Kidney epithelial cell (primary cell): ENCODE data around the gene PHF20. TPM values are rescaled to one million over a fixed set of nuclear protein-coding genes. Genes with fewer than 3 reads are reported as not detected.
"Not testable (repeated sequence)": the region's sequence is repeated elsewhere in the genome, so short reads cannot be mapped to it uniquely, and the experiment has no call there.

Source experiments
- DNase-seq: peaks from one replicate; pipeline ENCODE4 v3.0.0-alpha.2; 2010; ENCODE audit warnings: low read depth
- H3K27me3 ChIP-seq: 2 replicates; pipeline ENCODE4 v1.6.0; 2011; ENCODE audit warnings: low read length; ENCODE audit not compliant: control insufficient read depth, insufficient read depth
- H3K36me3 ChIP-seq: 2 replicates; pipeline ENCODE4 v1.5.1; 2011; ENCODE audit warnings: low read length; ENCODE audit not compliant: control insufficient read depth, insufficient read depth
- H3K4me3 ChIP-seq: 2 replicates; pipeline ENCODE4 v1.5.1; 2011; ENCODE audit warnings: low read depth, mild to moderate bottlenecking, control low read depth, low read length
- CTCF ChIP-seq: IDR thresholded peaks from 2 replicates; pipeline ENCODE4 v1.5.1; 2011; ENCODE audit warnings: mild to moderate bottlenecking, moderate library complexity, low read length, control low read depth, inconsistent platforms; ENCODE audit not compliant: insufficient read depth, poor library complexity, severe bottlenecking
- total RNA-seq: library from RNA; depleted of rRNA; stranded (reverse); fragments of >200 nt; gene quantifications from 2 replicates; pipeline ENCODE4 v1.2.3, GENCODE V29; 2015

PHF20 gene
- total RNA-seq, 1 donor from 2014 or later, result 39.0 TPM

- Histone ChIP-seq H3K27me3 (no peaks in the 10 kb centered on the region), H3K36me3 (no peaks in the 10 kb centered on the region), H3K4me3 (no peak overlapping the region)
- DNase-seq, result no peak
- TF ChIP-seq CTCF, result no peak
Measured at GRCh38 chr20:35988910-35989463, 217.2 kb downstream of the PHF20 start.

GRCh38 chr20:35991142-35991771 lies 219.4 kb downstream of the PHF20 start:
- no peaks in the 10 kb centered on the region for H3K36me3 ChIP-seq
- H3K4me3 ChIP-seq, result no peak overlapping the region
- no peaks in the 10 kb centered on the region for H3K27me3 ChIP-seq
- TF ChIP-seq CTCF, result peak; percentile 69
- no peak for DNase-seq

- DNase-seq, result no peak
- TF ChIP-seq CTCF, result peak; percentile 84
Measured at GRCh38 chr20:35992713-35993335, 221.0 kb downstream of the PHF20 start.

GRCh38 chr20:35994994-35995453 lies 223.2 kb downstream of the PHF20 start:
- peak; percentile 97 for TF ChIP-seq CTCF
- Histone ChIP-seq H3K27me3 (no peaks in the 10 kb centered on the region), H3K4me3 (no peak overlapping the region), H3K36me3 (no peaks in the 10 kb centered on the region)
- peak; percentile 43 for DNase-seq

More at GRCh38 chr20:35992713-35993335, 221.0 kb downstream of the PHF20 start:
- Histone ChIP-seq H3K4me3 (no peak overlapping the region), H3K36me3 (no peaks in the 10 kb centered on the region), H3K27me3 (no peaks in the 10 kb centered on the region)

- not testable (repeated sequence) for H3K36me3 ChIP-seq, DNase-seq, H3K27me3 ChIP-seq, H3K4me3 ChIP-seq
Measured at GRCh38 chr20:35996492-35996891, 224.7 kb downstream of the PHF20 start.

Other genes starting within 250 kb of the PHF20 start
- gene C20orf173, start 242.4 kb upstream of the PHF20 start, total RNA-seq, result not detected in 2 replicates
- 215 and 229 TPM in 2 replicates for gene ERGIC3, start 229.9 kb upstream of the PHF20 start, total RNA-seq
- 2.6 and 7.9 TPM in 2 replicates for gene SPAG4, start 156.2 kb upstream of the PHF20 start, total RNA-seq
- 109 and 158 TPM in 2 replicates for gene CPNE1, start 107.1 kb upstream of the PHF20 start, total RNA-seq
- 35.7 and 43.2 TPM in 2 replicates for gene RBM12, start 107.1 kb upstream of the PHF20 start, total RNA-seq
- 25.9 and 30.8 TPM in 2 replicates for gene NFS1, start 72.7 kb upstream of the PHF20 start, total RNA-seq
- gene ROMO1, start 72.6 kb upstream of the PHF20 start, total RNA-seq, result 372 and 719 TPM in 2 replicates
- 204 and 224 TPM in 2 replicates for gene RBM39, start 29.8 kb upstream of the PHF20 start, total RNA-seq
- gene SCAND1, start 182.5 kb downstream of the PHF20 start, total RNA-seq, result 119 and 153 TPM in 2 replicates
- 3.3 and 5.6 TPM in 2 replicates for gene CNBD2, start 196.6 kb downstream of the PHF20 start, total RNA-seq